ENCODE data around the gene CD82. TPM values are rescaled to one million over a fixed set of nuclear protein-coding genes. Genes with fewer than 3 reads are reported as not detected.

Gene CD82
- total RNA-seq, 1 donor = 2.6 TPM

GRCh38 chr11:44565953-44566949, 788 bp downstream of the CD82 start:
- no peak for TF ChIP-seq CTCF (IDR thresholded peaks at IDR 0.05; ENCODE audit: insufficient read depth, low read length)
- peak overlapping the region; percentile 59 for H3K4me3 ChIP-seq (ENCODE audit: low read depth, low read length)
- DNase-seq (ENCODE audit: low read depth) = no peak

GRCh38 chr11:44566952-44567875, 1.8 kb downstream of the CD82 start:
- TF ChIP-seq CTCF (IDR thresholded peaks at IDR 0.05; ENCODE audit: insufficient read depth, low read length) = peak; percentile 9
- H3K4me3 ChIP-seq (ENCODE audit: low read depth, low read length) = no peak overlapping the region
- DNase-seq (ENCODE audit: low read depth) = no peak

- no peak for TF ChIP-seq CTCF (IDR thresholded peaks at IDR 0.05; ENCODE audit: insufficient read depth, low read length)
- DNase-seq (ENCODE audit: low read depth) = no peak
- H3K4me3 ChIP-seq (ENCODE audit: low read depth, low read length) = no peak overlapping the region
These were observed 2.4 kb downstream of the CD82 start for GRCh38 chr11:44567876-44568256.

- DNase-seq (ENCODE audit: low read depth) = no peak
- no peak overlapping the region for H3K4me3 ChIP-seq (ENCODE audit: low read depth, low read length)
- no peak for TF ChIP-seq CTCF (IDR thresholded peaks at IDR 0.05; ENCODE audit: insufficient read depth, low read length)
These were observed 2.8 kb downstream of the CD82 start for GRCh38 chr11:44568331-44568657.

- H3K4me3 ChIP-seq (ENCODE audit: low read depth, low read length) = no peak overlapping the region
- peak; percentile 82 for DNase-seq (ENCODE audit: low read depth)
- TF ChIP-seq CTCF (IDR thresholded peaks at IDR 0.05; ENCODE audit: insufficient read depth, low read length) = no peak
These were observed 3.4 kb downstream of the CD82 start for GRCh38 chr11:44568658-44569473.
